Measurements from ENCODE around the gene NUAK1. TPM values are rescaled to one million over a fixed set of nuclear protein-coding genes. Genes with fewer than 3 reads are reported as not detected.

NUAK1 gene
- total RNA-seq, 1 experiment from 2014 or later, result 7.9 TPM

- CTCF ChIA-PET, result interaction anchor here (0.7 kb wide), 1 partner anchor 175 kb away, joined by 6 read pairs; no protein-coding TSS in a partner anchor
Observed at GRCh38 chr12:106109168-106109910, 29.4 kb downstream of the NUAK1 start.

GRCh38 chr12:106108185-106108835 is 30.4 kb downstream of the NUAK1 start:
- POLR2A ChIA-PET (ENCODE audit: unreplicated experiment), result no interaction called here
- H4K20me1 ChIP-seq (ENCODE audit: insufficient read depth), result no peaks in the 10 kb centered on the region

More at GRCh38 chr12:106109168-106109910, 29.4 kb downstream of the NUAK1 start:
- TF ChIP-seq CTCF (conservative IDR thresholded peaks at IDR 0.05), result no peak
- TF ChIP-seq EZH2 (IDR thresholded peaks at IDR 0.05; ENCODE audit: low read depth), result no peak
- peaks cover 86% of the 10 kb centered on the region for H3K79me2 ChIP-seq (ENCODE audit: low read depth)
- H4K20me1 ChIP-seq (ENCODE audit: insufficient read depth), result no peaks in the 10 kb centered on the region
- H3K4me1 ChIP-seq (replicated peaks; ENCODE audit: insufficient read depth), result peaks cover 69% of the 10 kb centered on the region
- no peaks in the 10 kb centered on the region for H3K9me2 ChIP-seq (ENCODE audit: insufficient read depth)
- DNase-seq, result no peak
- H3F3A ChIP-seq (ENCODE audit: insufficient read depth, low read depth), result peaks cover 18% of the 10 kb centered on the region
- H3K9me3 ChIP-seq (ENCODE audit: insufficient read depth, low read depth), result no peaks in the 10 kb centered on the region; the same call in 1 of the 2 replicates
- H3K4me2 ChIP-seq, result no peak overlapping the region
- H3K27me3 ChIP-seq (ENCODE audit: insufficient read depth, low read depth), result no peaks in the 10 kb centered on the region
- no TSS peak for BruUV-seq (replicated peaks)
- POLR2A ChIA-PET (ENCODE audit: unreplicated experiment), result interaction anchor here (0.6 kb wide), 1 partner anchor 30 kb away, joined by 3 read pairs; no protein-coding TSS in a partner anchor
- intact Hi-C loops (cut with micrococcal nuclease; ENCODE audit: unreplicated experiment), result no loop called here
- H3K36me3 ChIP-seq (ENCODE audit: low read depth), result peaks cover 8% of the 10 kb centered on the region; the same call in 1 of the 2 replicates
- H3K27ac ChIP-seq, result no peak overlapping the region
- H3K4me3 ChIP-seq, result no peak overlapping the region
- no peak overlapping the region for H2AFZ ChIP-seq

More at GRCh38 chr12:106108185-106108835, 30.4 kb downstream of the NUAK1 start:
- DNase-seq, result no peak
- TF ChIP-seq CTCF (conservative IDR thresholded peaks at IDR 0.05), result no peak
- TF ChIP-seq EZH2 (IDR thresholded peaks at IDR 0.05; ENCODE audit: low read depth), result no peak
- intact Hi-C loops (cut with micrococcal nuclease; ENCODE audit: unreplicated experiment), result no loop called here
- Histone ChIP-seq H3K27ac (peak overlapping the region; percentile 63), H3F3A (ENCODE audit: insufficient read depth, low read depth) (peaks cover 15% of the 10 kb centered on the region), H3K36me3 (ENCODE audit: low read depth) (peaks cover 8% of the 10 kb centered on the region; the same call in 1 of the 2 replicates), H3K27me3 (ENCODE audit: insufficient read depth, low read depth) (no peaks in the 10 kb centered on the region), H3K4me3 (no peak overlapping the region), H3K79me2 (ENCODE audit: low read depth) (peaks cover 80% of the 10 kb centered on the region), H3K9me2 (ENCODE audit: insufficient read depth) (no peaks in the 10 kb centered on the region), H2AFZ (no peak overlapping the region), H3K9me3 (ENCODE audit: insufficient read depth, low read depth) (no peaks in the 10 kb centered on the region; the same call in 1 of the 2 replicates), H3K4me1 (replicated peaks; ENCODE audit: insufficient read depth) (peaks cover 58% of the 10 kb centered on the region), H3K4me2 (peak overlapping the region; percentile 64; the same call in 1 of the 2 replicates)
- CTCF ChIA-PET, result interaction anchor here (0.7 kb wide), 1 partner anchor 11 kb away, joined by 3 read pairs; no protein-coding TSS in a partner anchor
- BruUV-seq (replicated peaks), result no TSS peak
